ENCODE data around the gene ACTN1. TPM values are rescaled to one million over a fixed set of nuclear protein-coding genes. Genes with fewer than 3 reads are reported as not detected.

The ACTN1 gene
- total and polyA plus RNA-seq, 2 experiments from 2014 or later, result 121 to 280 TPM

DNA sequence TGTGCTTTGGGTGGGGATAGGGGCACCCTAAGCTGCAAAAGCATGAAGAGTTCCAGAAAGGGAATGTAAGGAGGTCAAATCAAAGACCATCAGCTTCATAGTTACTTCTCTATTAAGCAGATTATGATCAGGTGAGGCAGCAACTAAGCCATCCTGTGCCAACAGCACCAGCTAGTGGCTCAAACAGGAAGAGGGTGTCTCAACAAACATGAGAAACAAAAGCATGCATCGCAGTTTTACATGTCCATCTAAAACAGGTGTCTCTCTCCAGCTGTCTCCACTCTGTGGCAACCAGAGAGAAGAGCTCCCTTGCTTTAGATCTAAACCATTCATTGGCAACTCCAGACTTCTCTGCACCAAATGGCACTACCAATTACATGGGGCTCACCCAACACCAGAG lies 52.9 kb downstream of the ACTN1 start (continued):
- TF ChIP-seq, protein P1, sequence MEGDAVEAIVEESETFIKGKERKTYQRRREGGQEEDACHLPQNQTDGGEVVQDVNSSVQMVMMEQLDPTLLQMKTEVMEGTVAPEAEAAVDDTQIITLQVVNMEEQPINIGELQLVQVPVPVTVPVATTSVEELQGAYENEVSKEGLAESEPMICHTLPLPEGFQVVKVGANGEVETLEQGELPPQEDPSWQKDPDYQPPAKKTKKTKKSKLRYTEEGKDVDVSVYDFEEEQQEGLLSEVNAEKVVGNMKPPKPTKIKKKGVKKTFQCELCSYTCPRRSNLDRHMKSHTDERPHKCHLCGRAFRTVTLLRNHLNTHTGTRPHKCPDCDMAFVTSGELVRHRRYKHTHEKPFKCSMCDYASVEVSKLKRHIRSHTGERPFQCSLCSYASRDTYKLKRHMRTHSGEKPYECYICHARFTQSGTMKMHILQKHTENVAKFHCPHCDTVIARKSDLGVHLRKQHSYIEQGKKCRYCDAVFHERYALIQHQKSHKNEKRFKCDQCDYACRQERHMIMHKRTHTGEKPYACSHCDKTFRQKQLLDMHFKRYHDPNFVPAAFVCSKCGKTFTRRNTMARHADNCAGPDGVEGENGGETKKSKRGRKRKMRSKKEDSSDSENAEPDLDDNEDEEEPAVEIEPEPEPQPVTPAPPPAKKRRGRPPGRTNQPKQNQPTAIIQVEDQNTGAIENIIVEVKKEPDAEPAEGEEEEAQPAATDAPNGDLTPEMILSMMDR (conservative IDR thresholded peaks at IDR 0.05; ENCODE audit: low read depth in 2 of 2), result peak; percentile 61 to 68

DNA sequence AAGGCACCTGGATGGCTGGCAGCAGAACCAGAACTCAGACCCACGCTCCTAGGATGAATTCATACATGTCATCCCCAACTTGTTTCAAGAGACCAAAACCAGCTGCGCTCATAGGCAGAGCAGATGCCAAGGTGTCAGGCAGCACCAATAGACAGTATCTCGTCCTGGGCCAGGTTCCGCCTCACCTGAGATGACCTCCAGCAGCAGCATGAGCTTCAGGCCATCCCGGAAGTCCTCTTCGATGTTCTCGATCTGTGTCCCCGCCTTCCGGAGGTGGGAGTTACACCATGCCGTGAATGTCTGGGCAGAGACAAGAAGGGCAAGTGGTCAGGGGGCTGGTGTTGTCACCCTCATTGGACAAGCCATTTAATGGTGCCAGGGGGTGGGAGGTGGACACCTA lies 53.7 kb downstream of the ACTN1 start:
- H3K79me2 ChIP-seq (replicated peaks; ENCODE audit: insufficient read depth), result peaks cover 78% of the 10 kb centered on the region

More for the DNA sequence above, 53.7 kb downstream of the ACTN1 start:
- H3K4me3 Mint-ChIP-seq, result no peak overlapping the region
- Histone ChIP-seq H3K27ac (ENCODE audit: low read depth) (peak overlapping the region; percentile 39; the same call in 1 of the 2 replicates), H3K4me2 (no peak overlapping the region), H3K36me3 (ENCODE audit: insufficient read depth) (no peaks in the 10 kb centered on the region), H3F3A (replicated peaks; ENCODE audit: low read depth) (no peaks in the 10 kb centered on the region), H3K27me3 (ENCODE audit: insufficient read depth) (no peaks in the 10 kb centered on the region), H3K4me3 (no peak overlapping the region), H4K20me1 (replicated peaks; ENCODE audit: insufficient read depth) (peaks cover 38% of the 10 kb centered on the region; the same call in 1 of the 2 replicates), H2AFZ (no peak overlapping the region), H3K9me2 (ENCODE audit: insufficient read depth) (no peaks in the 10 kb centered on the region), H3K4me1 (ENCODE audit: insufficient read depth) (peaks cover 19% of the 10 kb centered on the region; the same call in 1 of the 2 replicates)
- no peaks in the 10 kb centered on the region; the same call in 1 of the 3 replicates for H3K9me3 Mint-ChIP-seq
- H3K27me3 Mint-ChIP-seq (ENCODE audit: insufficient read depth, low read depth, poor library complexity), result peaks cover 11% of the 10 kb centered on the region
- H3K4me1 Mint-ChIP-seq, result peaks cover 38% of the 10 kb centered on the region
- TF ChIP-seq ZNF331 (CRISPR knock-in tag; IDR thresholded peaks at IDR 0.05; ENCODE audit: low read depth) (no peak), STAT1 (IDR thresholded peaks at IDR 0.05; ENCODE audit: unreplicated experiment) (no peak), ZNF114 (CRISPR knock-in tag; IDR thresholded peaks at IDR 0.05) (no peak), EZH2 (IDR thresholded peaks at IDR 0.05; ENCODE audit: low read depth, unreplicated experiment) (no peak), CREB1 (CRISPR knock-in tag; IDR thresholded peaks at IDR 0.05; ENCODE audit: low read depth) (no peak)
- TF ChIP-seq, protein P2, sequence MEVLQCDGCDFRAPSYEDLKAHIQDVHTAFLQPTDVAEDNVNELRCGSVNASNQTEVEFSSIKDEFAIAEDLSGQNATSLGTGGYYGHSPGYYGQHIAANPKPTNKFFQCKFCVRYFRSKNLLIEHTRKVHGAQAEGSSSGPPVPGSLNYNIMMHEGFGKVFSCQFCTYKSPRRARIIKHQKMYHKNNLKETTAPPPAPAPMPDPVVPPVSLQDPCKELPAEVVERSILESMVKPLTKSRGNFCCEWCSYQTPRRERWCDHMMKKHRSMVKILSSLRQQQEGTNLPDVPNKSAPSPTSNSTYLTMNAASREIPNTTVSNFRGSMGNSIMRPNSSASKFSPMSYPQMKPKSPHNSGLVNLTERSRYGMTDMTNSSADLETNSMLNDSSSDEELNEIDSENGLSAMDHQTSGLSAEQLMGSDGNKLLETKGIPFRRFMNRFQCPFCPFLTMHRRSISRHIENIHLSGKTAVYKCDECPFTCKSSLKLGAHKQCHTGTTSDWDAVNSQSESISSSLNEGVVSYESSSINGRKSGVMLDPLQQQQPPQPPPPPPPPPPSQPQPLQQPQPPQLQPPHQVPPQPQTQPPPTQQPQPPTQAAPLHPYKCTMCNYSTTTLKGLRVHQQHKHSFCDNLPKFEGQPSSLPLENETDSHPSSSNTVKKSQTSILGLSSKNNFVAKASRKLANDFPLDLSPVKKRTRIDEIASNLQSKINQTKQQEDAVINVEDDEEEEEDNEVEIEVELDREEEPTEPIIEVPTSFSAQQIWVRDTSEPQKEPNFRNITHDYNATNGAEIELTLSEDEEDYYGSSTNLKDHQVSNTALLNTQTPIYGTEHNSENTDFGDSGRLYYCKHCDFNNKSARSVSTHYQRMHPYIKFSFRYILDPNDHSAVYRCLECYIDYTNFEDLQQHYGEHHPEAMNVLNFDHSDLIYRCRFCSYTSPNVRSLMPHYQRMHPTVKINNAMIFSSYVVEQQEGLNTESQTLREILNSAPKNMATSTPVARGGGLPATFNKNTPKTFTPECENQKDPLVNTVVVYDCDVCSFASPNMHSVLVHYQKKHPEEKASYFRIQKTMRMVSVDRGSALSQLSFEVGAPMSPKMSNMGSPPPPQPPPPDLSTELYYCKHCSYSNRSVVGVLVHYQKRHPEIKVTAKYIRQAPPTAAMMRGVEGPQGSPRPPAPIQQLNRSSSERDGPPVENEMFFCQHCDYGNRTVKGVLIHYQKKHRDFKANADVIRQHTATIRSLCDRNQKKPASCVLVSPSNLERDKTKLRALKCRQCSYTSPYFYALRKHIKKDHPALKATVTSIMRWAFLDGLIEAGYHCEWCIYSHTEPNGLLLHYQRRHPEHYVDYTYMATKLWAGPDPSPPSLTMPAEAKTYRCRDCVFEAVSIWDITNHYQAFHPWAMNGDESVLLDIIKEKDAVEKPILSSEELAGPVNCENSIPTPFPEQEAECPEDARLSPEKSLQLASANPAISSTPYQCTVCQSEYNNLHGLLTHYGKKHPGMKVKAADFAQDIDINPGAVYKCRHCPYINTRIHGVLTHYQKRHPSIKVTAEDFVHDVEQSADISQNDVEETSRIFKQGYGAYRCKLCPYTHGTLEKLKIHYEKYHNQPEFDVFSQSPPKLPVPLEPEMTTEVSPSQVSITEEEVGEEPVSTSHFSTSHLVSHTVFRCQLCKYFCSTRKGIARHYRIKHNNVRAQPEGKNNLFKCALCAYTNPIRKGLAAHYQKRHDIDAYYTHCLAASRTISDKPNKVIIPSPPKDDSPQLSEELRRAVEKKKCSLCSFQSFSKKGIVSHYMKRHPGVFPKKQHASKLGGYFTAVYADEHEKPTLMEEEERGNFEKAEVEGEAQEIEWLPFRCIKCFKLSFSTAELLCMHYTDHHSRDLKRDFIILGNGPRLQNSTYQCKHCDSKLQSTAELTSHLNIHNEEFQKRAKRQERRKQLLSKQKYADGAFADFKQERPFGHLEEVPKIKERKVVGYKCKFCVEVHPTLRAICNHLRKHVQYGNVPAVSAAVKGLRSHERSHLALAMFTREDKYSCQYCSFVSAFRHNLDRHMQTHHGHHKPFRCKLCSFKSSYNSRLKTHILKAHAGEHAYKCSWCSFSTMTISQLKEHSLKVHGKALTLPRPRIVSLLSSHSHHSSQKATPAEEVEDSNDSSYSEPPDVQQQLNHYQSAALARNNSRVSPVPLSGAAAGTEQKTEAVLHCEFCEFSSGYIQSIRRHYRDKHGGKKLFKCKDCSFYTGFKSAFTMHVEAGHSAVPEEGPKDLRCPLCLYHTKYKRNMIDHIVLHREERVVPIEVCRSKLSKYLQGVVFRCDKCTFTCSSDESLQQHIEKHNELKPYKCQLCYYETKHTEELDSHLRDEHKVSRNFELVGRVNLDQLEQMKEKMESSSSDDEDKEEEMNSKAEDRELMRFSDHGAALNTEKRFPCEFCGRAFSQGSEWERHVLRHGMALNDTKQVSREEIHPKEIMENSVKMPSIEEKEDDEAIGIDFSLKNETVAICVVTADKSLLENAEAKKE (CRISPR knock-in tag; IDR thresholded peaks at IDR 0.05), result no peak
- H3K36me3 Mint-ChIP-seq (ENCODE audit: low read depth), result peaks cover 46% of the 10 kb centered on the region
- DNase-seq (ENCODE audit: low spot score), result no peak
- H3K27ac Mint-ChIP-seq, result no peak overlapping the region
- no peak for ATAC-seq
